GM12875 (cell line): ENCODE measurements around the gene LYRM9.

ENCODE experiments used
- H3K4me3 ChIP-seq: one replicate; pipeline ENCODE4 v1.5.1; 2011; ENCODE audit warnings: low read depth, low read length, control low read depth
- CTCF ChIP-seq: IDR thresholded peaks from 2 replicates; pipeline ENCODE4 v1.5.1; 2011; ENCODE audit warnings: low read depth, mild to moderate bottlenecking, control low read depth, inconsistent platforms, low read length, moderate library complexity, borderline replicate concordance; ENCODE audit not compliant: insufficient read depth

The LYRM9 gene

GRCh38 chr17:27937025-27937546 lies 43.9 kb upstream of the LYRM9 start:
- TF ChIP-seq CTCF = no peak
- no peak overlapping the region for H3K4me3 ChIP-seq

- TF ChIP-seq CTCF = no peak
- H3K4me3 ChIP-seq = no peak overlapping the region
Measured at GRCh38 chr17:27930000-27930399, 36.8 kb upstream of the LYRM9 start.

DNA sequence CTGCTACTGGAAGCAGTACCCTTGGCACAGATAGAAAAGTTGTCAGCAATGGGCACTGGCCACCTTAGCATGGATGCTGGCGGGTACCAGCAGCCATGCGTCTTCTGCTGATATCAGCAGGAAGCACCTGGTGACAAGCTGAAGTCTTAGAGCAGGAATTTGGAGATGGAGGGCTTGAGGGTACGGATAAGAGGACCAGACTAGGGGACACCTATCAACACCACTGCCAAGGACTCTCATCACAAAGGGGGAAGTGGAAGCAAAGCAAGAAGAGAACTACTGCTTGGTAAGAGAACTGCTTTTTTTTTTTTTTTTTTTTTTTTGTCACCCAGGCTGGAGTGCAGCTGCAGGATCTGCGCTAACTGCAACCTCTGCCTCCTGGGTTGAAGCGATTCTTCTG lies 35.4 kb upstream of the LYRM9 start:
- no peak for TF ChIP-seq CTCF
- H3K4me3 ChIP-seq = no peak overlapping the region

GRCh38 chr17:27927781-27928180 lies 34.6 kb upstream of the LYRM9 start:
- H3K4me3 ChIP-seq = no peak overlapping the region
- TF ChIP-seq CTCF = no peak

- no peak overlapping the region for H3K4me3 ChIP-seq
- no peak for TF ChIP-seq CTCF
Measured at GRCh38 chr17:27921599-27921998, 28.4 kb upstream of the LYRM9 start.

DNA sequence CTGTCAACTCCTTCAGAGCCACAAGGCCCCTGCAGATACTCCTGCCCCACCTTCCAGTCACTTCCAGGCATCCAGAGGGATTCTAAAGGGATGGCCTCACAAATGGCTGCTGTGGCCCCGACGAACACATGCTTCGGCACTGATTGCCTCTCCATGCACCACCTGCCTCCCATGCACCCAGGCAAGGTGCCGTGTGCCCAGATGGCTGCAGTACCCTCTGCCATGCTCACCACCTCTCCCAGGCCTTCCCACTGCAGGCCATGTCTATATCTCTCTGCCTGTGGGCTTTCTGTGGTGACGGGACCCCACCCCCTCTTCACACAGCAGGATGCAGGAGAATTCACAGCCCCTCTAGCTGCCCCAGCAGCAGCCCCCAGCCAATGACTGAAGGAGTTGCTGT lies 27.9 kb upstream of the LYRM9 start:
- no peak for TF ChIP-seq CTCF
- H3K4me3 ChIP-seq = no peak overlapping the region

DNA sequence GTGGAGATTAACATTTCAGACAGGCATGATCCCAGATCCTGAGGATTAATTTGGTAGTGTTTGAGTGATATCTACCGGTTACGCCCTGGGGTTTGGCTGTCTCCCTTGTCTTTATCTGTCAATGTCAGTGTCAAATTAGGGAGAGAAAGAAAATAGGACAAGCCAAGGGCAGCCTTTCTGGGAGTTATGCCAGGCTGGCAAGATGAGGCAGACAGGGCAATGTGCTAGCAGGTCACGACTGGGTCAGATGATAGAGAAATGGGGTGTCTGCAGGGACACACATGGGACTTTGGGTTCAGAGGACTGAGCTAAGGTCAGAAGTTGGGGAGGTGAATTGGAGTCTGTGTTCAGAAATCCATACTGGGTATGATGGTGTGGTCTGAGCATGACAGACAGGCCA lies 27.4 kb upstream of the LYRM9 start:
- no peak for TF ChIP-seq CTCF
- no peak overlapping the region for H3K4me3 ChIP-seq
